PFSK-1 (cell line): ENCODE measurements around the gene NCSTN.

Source experiments
- POLR2AphosphoS5 ChIP-seq: IDR thresholded peaks from 2 replicates; pipeline ENCODE4 v1.6.1; 2012; ENCODE audit warnings: low read depth, mild to moderate bottlenecking, control low read depth, low read length, moderate library complexity
- TAF1 ChIP-seq: IDR thresholded peaks from 2 replicates; pipeline ENCODE4 v1.6.1; 2012; ENCODE audit warnings: low read length, control low read depth, borderline replicate concordance; ENCODE audit not compliant: insufficient read depth

GRCh38 chr1:160370561-160371345 lies 27.6 kb downstream of the NCSTN start:
- TF ChIP-seq POLR2AphosphoS5 = no peak
- TF ChIP-seq TAF1 = no peak
